NCI-H82 treated with DMSO at 0.1 percent for 48 hours (cell line): Measurements from ENCODE around the gene SOX6.
"Not testable (repeated sequence)": the region's sequence is repeated elsewhere in the genome, so short reads cannot be mapped to it uniquely, and the experiment has no call there.

Experiments used
- DNase-seq: peaks from one replicate; lab custom pipeline; 2025; ENCODE audit not compliant: unreplicated experiment; lab: John Stamatoyannopoulos, UW

Gene SOX6

GRCh38 chr11:16157327-16157726 is 199.0 kb downstream of the SOX6 start:
- no peak for DNase-seq

DNA sequence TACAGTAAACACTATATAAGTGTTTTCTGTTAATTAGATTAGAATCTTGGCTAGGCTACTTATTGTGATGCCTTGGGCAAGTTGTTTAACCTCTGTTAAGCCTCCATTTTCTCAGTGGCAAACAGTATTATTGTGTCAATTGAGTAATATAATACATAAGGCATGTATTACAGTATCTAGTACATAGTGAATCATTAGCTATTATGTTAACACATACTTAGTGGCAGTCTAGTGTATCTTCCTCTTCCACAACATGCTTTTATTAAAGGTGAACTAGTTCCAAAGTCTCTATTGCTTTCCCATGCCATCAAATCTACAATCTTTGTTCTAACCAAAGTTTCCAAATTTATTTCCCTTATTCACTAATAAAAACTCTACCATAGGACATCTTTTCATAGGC is 200.9 kb downstream of the SOX6 start:
- no peak for DNase-seq

DNA sequence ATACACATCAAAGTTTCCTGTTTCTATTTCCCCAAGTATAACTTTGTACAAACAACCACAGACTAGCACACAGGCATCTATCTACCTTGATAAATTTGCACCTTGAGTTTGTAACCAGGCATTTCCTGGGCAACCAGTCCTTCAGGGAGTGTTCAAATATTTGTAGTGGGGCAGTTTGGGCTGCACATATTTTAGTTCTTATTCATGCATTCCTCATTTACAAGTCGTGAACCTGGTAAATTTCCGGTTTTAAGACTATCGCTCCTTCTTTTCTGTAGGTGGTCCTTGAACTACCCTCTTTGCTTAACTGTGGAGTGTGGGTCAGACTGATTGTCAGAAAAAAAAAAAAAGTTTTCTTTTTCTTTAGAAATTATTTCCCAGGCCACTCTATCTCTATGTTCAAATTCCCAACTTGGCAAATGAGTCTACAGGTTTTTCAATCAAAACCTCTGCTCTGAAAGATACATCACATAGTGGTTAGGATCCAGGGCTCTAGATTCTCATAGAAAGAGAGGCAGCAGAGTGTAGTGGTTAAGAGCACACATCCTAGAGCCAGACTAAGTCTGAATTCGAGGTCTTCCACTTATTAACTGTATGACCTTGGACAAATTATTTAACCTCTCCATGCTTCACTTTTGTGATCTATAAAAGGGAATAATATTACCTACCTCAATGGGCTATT is 201.5 kb downstream of the SOX6 start:
- DNase-seq: no peak

GRCh38 chr11:16153951-16154350 is 202.4 kb downstream of the SOX6 start:
- no peak for DNase-seq

DNA sequence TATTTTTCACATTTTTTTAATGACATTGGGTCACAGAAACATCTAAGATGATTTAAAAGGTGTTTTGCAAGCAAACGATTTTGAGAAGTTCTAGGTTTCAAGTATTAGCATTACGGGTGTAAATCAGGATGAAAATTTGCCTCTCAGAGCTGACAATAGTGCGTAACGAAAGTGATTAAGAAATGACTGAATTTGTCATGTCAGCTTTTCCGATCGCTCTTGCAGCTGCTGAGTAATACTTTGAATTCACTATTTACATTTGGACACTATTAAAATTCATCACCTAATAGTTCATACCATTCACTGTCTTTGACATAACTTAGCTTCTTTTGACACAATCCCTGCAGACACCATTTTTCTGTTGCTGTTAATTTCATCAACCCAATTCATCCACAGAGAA is 205.2 kb downstream of the SOX6 start:
- no peak for DNase-seq

DNA sequence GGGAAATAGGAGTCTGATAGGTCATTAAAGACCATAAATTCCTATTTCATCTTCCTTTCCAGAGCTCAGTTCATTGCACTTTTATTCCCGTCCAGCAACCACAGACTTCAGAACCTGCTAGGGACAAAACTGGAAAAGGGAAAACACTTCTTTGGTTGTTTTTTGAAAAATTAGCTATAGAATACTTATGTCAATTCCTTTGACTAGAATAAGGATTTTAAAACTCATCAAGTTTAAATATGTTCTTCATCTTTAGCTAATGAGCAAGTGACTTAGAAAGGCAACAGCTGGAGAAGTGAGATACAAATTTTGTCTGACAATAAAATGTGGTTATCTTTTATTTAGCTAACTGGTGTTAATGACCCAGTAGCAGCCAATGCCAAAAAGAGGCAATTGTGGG is 206.9 kb downstream of the SOX6 start:
- no peak for DNase-seq

GRCh38 chr11:16148301-16148931 is 207.9 kb downstream of the SOX6 start:
- DNase-seq: no peak

DNA sequence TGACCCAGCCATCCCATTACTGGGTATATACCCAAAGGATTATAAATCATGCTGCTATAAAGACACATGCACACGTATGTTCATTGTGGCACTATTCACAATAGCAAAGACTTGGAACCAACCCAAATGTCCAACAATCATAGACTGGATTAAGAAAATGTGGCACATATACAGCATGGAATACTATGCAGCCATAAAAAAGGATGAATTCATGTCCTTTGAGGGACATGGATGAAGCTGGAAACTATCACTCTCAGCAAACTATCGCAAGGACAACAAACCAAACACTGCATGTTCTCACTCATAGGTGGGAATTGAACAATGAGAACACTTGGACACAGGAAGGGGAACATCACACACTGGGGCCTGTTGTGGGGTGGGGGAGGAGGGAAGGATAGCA is 209.4 kb downstream of the SOX6 start:
- not testable (repeated sequence) for DNase-seq

DNA sequence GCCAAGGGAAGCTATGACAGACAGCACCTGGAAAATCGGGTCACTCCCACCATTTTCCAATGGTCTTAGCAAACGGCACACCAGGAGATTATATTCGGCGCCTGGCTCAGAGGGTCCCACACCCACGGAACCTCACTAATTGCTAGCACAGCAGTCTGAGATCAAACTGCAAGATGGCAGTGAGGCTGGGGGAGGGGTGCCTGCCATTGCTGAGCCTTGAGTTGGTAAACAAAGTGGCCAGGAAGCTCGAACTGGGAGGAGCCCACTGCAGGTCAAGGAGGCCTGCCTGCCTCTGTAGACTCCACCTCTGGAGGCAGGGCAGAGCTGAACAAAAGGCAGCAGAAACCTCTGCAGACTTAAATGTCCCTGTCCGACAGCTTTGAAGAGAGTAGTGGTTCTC is 214.7 kb downstream of the SOX6 start:
- not testable (repeated sequence) for DNase-seq

- not testable (repeated sequence) for DNase-seq
These were observed 215.2 kb downstream of the SOX6 start for GRCh38 chr11:16141162-16141561.

DNA sequence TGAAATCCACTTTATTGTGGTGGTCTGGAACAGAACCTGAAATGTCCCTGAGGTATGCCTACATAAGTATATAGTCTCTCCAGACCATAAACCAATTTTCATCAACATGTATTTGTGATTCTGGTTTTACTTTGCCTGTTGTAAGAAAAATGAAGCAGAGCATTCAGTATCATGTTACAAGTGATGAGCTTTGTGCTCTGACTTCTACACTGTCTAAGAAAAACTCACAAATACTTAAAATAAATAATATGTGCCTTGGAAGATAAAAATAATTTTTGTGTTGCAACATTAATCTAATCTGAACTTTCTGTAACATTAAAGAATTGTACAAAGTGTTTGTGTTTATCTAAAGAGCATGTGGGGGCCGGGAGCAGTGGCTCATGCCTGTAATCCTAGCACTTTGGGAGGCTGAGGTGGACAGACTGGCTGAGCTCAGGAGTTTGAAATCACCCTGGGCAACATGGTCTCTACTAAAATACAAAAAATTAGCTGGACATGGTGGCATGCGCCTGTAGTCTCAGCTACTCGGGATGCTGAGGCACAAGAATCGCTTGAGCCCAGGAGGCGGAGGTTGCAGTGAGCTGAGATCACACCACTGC is 219.5 kb downstream of the SOX6 start:
- no peak for DNase-seq

DNA sequence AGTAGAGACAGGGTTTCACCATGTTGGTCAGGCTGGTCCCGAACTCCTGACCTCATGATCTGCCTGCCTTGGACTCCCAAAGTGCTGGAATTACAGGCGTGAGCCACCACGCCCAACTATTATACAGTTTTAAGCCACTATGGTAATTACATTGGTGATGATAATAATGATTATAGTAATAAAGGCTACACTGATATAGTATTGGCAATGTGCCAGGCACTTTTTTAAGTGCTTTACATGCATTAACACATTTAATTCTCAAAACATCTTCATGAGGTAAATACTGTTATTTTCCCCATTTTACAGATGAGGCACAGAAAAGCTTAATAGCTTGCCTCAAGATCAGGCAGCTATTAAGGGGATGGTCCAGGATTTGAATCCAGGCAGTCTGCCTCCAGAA is 222.5 kb downstream of the SOX6 start:
- DNase-seq: no peak

- DNase-seq: no peak
These were observed 228.6 kb downstream of the SOX6 start for GRCh38 chr11:16127732-16128131.

- no peak for DNase-seq
These were observed 230.0 kb downstream of the SOX6 start for GRCh38 chr11:16126362-16126761.

- DNase-seq: no peak
These were observed 230.6 kb downstream of the SOX6 start for GRCh38 chr11:16125796-16126195.

DNA sequence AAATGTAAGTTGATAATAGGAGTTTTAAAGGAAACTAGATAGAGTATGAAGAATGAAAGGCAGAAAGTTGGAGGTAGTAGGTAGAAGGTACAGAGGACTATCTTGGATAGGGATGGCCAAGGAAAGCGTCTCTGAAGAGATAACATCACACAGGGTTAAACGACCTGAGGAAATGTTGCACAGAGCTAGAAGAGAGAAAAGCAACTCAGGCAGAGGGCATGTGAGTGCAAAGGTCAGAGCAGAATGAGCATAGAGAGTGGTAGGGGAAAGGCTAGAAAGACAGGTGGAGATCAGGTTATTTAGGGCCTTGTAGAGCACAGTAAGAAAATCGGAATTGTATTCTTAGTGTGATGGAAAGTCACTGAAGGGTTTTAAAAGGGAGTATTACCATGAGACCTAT is 232.0 kb downstream of the SOX6 start:
- DNase-seq: no peak

- no peak for DNase-seq
These were observed 234.5 kb downstream of the SOX6 start for GRCh38 chr11:16121853-16122252.

DNA sequence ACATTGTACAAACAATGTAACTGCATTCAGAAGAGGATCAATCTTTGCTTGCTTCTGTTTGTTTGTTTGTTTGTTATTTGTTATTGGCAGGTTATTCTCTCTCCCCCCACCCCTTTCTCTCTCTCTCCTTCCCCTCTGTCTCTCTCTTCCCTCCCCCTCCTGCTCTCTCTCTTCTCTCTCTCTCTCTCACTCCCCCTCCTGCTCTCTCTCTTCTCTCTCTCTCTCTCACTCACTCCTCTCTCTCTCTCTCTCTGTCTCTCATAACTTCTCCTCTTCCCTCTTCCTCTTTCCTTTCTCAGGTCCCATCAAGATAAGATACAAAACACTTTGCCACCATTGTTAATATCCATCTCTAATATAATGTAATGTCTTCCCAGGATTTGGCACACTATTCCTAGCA is 236.3 kb downstream of the SOX6 start:
- no peak for DNase-seq

- DNase-seq: no peak
These were observed 238.2 kb downstream of the SOX6 start for GRCh38 chr11:16117989-16118756.

GRCh38 chr11:16114978-16115871 is 241.1 kb downstream of the SOX6 start:
- DNase-seq: no peak

DNA sequence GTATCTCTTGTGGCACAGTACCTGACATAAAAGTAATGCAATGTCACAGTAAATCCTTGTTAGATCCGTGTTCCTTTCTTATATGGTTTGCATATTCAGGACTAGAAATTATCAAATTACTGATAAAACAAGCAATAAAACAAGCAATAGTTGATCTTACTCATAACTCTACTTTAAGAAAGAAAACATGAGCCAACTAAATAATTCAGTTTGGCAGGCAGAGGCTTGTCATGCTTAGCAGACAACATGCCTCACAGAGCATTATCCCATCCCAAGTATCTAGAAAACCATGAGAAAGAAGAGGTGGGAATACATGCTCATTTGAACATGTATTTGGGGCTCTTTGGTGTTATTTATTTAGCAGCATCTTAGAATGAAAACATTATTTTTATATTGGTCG is 241.9 kb downstream of the SOX6 start:
- no peak for DNase-seq
